NCI-H526 (cell line): ENCODE data around the gene DCTN1.
"Not testable (repeated sequence)": the region's sequence is repeated elsewhere in the genome, so short reads cannot be mapped to it uniquely, and the experiment has no call there.

ENCODE experiments used
- DNase-seq, 2 experiments: peaks; one replicate each; lab custom pipeline; 2025; lab: John Stamatoyannopoulos, UW

DCTN1 gene

DNA sequence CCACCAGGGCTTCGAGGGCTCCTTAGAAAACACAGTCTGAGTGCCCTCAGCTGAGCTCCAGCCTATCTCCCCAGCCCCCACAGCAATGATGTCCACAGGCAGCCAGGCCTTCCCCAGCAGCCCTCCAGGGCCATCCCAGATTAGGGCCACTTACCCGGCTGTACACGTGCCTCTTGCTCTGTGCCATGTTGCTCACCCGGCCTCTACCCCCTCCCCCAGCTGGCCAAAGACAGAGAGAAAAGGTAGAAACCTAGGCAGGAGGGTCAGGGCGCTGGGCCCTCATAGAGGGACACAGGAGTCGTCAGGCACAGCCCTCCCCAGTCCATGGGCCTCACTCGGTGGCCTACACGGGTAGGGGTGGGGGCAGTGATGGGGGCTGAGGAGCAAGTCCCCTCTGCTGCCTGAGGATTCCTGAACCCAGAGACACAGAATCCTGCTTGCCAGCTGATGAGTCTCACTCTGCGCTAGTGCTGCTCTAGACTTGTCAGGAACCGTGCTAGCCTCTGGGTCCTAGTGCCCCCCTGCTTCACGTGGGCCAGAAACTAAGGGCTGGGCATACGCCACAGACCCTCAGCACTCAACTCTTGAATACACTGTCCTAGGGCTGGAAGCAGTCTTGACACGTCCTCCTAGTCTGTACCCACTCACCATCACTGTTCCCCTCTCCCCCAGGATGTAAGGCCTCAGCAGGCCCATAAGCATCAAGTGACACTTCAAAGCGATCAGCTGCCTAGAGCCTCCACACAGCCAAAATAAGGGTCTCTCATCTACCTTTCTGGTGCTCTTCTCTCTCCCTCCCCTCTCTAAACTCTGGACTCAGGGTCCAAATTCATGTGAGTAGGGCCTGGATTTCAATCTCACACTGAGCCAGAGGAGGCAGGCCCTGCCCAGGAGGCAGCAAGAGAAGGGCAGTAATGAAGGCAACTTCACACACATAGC is at the start of gene DCTN1:
TSS of gene DCTN1 (minus strand) at position 461 of the 939 bp plus-strand sequence. CDS start at position 187, 274 bp downstream.
- DNase-seq, result peak; percentile 4 to 31

GRCh38 chr2:74428675-74429074 is 48.6 kb upstream of the DCTN1 start:
- DNase-seq, result no peak

DNA sequence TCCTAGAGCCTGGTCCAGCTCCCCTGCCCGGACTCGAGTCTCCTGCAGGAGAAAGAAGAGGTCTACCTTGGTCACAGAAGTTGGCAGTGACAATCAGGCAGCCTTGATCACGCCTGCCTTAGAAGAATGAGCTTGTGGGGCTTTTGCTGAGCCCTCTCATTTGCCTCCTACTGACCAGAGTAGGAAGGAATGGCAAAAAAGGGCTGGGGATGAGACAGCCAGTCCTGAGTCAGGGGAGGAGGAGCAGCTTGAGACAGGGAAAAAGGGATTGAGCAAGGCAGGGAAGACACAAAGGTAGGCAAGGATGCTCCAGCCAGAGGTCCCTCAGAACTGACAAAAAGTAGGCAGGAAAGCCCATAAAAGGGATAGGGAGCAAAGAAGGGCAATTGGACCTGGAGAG is 47.4 kb upstream of the DCTN1 start:
- no peak for DNase-seq

DNA sequence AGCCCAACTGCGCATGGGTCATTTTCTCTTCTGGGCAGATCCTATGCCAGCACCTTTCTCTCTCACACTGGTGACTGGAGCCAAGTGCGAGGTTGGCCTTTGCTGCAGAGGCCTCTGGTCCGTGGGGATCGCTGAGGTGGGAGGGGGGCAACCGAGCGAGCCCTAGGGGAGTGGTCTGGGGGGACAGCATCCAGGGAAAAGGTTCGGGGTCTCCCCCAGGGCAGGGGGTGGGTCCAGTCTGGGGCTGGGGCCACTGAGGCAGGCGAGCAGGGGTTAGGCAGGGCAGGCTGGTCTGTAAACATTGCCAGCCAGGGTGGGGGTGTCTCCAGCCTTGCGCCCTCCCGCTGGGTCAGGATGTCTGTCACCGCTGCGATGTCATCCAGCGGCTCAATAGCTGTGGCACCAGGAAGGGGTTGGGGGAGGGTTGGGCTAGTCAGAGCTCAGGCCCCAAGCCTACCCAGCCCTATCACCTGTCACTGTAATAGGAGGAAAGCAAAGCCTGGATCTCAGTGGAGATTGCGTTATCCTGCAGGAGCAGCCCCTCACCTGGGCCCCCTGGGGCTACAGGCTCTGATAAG is 46.2 kb upstream of the DCTN1 start:
- DNase-seq, result no peak

DNA sequence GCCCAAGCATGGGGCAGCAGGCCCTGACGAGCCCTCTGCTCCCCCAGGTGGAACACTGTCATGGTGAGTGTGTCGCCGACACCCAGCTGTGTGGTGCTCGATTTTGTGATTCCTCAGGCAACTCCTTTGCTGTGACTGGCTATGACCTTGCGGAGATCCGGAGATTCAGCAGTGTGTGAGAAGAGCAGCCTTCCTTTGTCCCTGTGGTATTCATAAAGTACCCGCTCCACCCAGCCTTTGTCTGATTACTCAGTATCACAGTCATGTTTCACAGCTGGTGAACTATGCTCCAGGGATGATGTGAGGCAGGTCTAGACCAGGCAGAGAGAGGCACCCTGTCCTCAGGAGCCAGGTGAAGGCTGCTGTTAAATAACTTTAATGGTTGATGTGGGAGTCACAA is 45.4 kb upstream of the DCTN1 start:
- DNase-seq, result no peak

GRCh38 chr2:74424995-74425406 is 44.9 kb upstream of the DCTN1 start:
- DNase-seq, result no peak

DNA sequence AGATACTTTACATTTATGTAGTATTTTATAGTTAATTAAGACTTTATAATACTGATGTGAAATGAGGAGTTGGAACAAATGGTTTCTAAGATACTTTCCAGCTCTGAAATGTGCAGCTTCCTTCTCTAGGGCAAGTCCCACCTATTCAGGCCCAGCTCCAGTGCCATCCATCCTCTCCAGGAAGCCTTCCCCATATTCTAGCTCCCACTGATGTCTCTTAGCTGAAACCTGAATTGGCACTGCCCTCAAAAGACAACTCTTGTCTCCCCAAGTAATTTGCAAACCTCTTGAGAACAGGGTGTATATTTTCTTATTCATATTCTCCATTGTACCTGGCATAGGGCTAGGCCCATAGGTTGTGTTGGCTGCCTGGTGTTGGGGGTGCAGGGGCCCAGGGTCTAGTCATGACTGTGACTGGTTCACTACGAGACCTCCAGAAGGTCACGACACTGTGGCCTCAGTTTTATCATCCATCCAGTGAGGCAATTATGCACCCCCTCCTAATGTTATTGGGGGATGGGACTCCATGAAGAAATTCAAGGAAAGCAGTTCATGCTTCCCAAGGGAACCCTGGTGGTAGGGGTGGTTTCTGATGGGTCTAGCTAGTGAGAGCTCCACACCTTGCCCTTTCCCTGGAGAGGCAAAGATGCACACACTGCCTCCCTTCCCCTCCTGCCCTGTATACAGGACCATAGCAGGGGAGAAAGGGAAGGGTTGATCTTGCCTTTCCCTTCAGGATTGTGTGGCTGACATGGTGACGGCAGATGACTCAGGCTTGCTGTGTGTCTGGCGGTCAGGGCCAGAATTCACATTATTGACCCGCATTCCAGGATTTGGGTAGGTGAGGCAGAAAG is 44.3 kb upstream of the DCTN1 start:
- DNase-seq, result no peak

- no peak for DNase-seq
These were observed 43.4 kb upstream of the DCTN1 start for GRCh38 chr2:74423231-74424095.

DNA sequence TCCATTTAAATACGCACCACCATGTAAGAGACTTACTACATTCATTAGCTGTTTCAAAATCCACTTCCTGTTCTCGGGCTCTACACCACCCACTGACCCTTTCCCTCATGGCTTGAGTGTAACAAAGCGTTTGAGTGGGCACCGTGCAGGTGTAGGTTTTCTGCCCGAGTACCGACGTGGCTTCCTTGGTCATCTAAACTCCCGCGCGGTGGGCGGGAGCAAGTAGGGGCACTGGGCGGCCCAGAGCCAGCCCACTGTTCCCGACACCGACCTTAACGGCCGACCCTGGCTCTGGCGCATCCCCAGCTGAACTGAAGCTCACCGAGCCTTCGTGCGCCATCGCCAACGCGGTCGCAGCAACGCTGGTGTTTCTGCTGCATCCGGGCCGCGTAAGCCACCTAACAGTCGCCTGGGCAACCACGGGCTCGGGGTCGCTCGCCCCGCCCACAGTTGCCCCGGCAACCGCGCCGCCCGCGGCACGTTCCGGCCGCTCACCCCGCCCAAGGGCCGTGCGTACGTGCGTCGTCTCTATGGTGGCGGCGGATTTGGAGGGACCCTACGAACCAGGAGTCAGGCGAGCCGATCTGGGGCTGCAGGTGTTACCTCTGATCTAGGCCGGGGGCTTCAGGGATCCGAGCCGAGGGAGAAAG is 41.2 kb upstream of the DCTN1 start, which contains the start of the genes C2orf81 and WDR54:
TSS of gene C2orf81 (minus strand) at position 399 of the 650 bp plus-strand sequence. CDS start at position 340, 59 bp downstream.
TSS of gene WDR54 (plus strand) at position 510 of the 650 bp plus-strand sequence. CDS start 424 bp downstream, outside the sequence.
- peak; percentile 88 to 95 for DNase-seq

DNA sequence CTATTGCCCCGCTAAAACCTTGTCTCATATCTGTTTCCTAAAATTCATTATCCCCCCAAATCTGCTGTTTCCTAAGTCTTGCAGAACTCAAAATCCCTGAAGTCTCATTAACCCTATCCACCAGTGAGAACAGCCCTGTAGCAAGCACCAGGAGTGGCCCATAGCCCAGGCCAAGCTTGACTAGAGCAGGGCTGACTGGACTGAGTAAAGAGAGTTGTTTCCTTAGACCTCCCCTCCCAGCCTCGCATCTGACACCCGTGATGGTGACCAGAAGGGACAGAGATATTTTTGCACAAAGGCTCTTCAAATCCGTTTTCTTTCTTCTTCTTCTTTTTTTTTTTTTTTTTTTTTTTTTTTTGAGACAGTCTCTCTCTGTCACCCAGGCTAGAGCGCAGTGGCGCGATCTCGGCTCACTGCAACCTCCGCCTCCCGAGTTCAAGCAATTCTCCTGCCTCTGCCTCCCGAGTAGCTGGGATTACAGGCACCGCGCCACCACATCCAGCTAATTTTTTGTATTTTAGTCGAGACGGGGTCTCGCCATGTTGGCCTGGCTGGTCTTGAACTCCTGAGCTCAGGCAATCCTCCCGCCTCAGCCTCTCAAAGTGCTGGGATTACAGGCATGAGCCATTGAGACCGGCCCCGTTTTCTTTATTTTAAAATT is 40.5 kb upstream of the DCTN1 start:
- not testable (repeated sequence) for DNase-seq

GRCh38 chr2:74420006-74420405 is 39.9 kb upstream of the DCTN1 start:
- no peak for DNase-seq

DNA sequence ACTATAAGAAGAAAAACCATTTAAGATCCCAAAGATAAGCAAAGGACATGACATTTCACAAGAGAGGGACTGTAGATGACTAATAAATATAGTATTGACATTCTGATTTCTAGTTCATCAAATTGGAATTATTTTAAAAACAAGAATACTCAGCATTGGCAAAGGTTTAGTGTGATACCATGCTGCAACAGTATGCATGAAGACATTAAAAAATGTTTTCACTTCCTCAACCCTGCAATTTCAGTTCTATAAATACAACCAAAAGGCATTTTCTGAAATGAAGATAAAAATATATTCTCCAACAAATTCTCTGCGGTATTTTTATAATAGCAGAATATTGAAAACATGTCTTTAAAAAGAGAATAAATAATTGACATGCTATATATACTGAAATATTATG is 39.2 kb upstream of the DCTN1 start:
- DNase-seq, result no peak

GRCh38 chr2:74418312-74418711 is 38.2 kb upstream of the DCTN1 start:
- DNase-seq, result no peak

DNA sequence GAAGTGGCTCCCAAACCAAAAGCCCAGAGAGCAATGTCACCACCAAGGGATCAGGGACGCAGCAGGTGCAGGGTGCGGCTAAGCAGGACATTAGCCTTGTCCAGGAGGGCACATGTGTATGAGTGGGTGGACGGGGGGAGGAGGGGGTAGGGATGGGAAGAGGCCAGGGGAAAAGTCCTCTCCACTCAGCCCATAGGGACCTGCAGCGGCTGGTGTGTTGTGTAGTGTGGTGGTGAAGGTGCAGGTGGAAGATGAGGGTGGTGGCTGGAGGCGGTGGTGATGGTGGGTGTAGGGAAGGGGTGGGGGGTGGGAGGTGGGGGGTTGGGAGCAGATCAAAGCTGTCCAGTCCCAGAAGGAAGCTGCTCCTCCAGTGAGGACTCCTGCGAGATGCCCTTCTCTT is 37.7 kb upstream of the DCTN1 start:
- DNase-seq, result no peak

GRCh38 chr2:74417197-74417596 is 37.1 kb upstream of the DCTN1 start:
- DNase-seq, result no peak

DNA sequence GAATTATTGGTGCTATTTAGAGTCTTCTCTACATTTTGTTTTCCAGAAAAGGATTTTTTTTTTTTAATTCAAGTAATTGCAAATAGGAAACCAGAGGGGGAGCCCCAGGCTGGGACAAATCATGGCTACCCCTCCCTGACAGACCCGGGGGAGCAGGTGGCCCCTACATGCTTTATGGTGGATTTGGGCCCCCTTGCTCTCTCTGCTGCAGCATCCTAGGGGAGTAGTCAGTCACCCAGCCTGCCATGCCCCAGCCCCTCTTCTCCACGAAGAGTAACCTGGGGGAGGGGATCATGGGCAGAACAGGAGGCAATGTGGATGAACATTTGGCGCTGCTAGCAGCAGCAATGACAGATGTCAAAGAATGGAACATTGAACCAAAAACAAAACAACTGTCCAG is 36.7 kb upstream of the DCTN1 start:
- DNase-seq, result no peak

GRCh38 chr2:74415762-74416395 is 35.8 kb upstream of the DCTN1 start:
- DNase-seq, result no peak

DNA sequence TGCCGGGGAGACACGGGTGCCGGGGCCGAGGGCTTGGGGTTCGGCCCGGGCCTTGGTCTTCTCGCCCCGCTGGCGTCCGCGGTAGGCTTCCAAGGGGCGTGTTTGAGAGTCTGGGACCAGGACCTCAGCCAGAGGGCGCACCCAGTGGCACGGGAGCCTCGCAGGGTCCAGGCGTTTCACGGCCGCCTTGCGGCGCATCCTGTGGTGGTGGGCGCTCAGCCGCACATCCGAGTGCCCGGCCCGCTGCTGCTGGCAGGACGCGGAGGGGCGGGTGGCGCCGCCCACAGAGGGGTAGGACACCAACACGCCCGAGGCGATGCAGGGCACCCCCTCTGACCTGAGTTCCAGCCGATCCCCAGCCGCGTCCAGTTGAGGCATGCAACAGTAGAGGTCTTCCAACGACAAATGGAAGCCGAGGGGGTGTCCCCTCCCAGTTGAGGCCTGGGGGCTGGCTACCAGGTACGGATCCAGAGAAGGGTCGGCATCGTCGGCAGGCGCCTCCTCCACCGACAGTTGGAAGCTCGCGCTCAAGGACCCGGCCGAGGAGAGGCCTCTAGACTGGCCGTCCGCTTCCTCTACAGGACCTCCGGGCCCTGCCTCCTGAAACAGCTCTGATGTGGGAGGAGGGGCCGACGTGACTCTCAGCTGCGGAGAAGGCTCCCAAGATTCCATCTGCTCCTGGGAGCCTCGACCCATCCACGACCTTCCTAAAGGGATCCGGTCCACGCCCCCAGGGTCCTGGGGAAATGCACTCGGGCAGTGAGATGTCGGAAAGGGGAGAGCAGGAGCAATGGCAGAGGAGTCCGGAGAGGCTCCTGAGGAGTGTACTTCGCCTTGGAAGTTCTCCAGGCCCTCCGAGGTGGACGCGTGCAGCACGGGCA is 35.0 kb upstream of the DCTN1 start:
- peak in 1 of 2 experiments; percentile 23 for DNase-seq

- DNase-seq, result no peak
These were observed 34.3 kb upstream of the DCTN1 start for GRCh38 chr2:74414441-74414840.
